ENCODE data around the gene MUC7. TPM values are rescaled to one million over a fixed set of nuclear protein-coding genes. Genes with fewer than 3 reads are reported as not detected.

MUC7 gene
- total RNA-seq, 1 donor from 2014 or later = not detected

DNA sequence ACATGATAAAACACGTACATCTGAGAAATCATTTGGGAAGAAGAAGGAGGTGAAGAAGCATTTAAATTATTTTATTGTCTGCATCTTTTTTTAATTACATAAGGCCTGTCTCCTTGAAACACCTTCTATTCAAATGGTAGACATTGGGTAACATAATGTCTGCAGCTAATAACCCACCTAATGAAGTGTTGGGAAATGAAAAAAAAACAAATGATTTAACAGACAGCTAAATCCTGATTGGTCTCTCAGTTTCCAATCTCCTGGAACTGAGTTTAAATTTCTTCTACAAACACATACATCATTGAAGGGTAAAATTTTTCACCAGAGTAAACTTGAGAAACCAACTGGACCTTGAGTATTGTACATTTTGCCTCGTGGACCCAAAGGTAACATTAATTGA is 46.3 kb downstream of the MUC7 start, which contains the start of gene AMTN:
Gene AMTN, plus strand, starts transcription at position 301 of the 400 bp plus-strand sequence. CDS start 209 bp downstream, outside the sequence.
- TF ChIP-seq, protein P1, sequence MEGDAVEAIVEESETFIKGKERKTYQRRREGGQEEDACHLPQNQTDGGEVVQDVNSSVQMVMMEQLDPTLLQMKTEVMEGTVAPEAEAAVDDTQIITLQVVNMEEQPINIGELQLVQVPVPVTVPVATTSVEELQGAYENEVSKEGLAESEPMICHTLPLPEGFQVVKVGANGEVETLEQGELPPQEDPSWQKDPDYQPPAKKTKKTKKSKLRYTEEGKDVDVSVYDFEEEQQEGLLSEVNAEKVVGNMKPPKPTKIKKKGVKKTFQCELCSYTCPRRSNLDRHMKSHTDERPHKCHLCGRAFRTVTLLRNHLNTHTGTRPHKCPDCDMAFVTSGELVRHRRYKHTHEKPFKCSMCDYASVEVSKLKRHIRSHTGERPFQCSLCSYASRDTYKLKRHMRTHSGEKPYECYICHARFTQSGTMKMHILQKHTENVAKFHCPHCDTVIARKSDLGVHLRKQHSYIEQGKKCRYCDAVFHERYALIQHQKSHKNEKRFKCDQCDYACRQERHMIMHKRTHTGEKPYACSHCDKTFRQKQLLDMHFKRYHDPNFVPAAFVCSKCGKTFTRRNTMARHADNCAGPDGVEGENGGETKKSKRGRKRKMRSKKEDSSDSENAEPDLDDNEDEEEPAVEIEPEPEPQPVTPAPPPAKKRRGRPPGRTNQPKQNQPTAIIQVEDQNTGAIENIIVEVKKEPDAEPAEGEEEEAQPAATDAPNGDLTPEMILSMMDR (IDR thresholded peaks at IDR 0.05; ENCODE audit: insufficient read depth, low read length, poor library complexity, severe bottlenecking) = no peak
- H3K27me3 ChIP-seq (ENCODE audit: control insufficient read depth, insufficient read depth, low read length) = no peaks in the 10 kb centered on the region
- H3K36me3 ChIP-seq (ENCODE audit: control insufficient read depth, insufficient read depth, low read length) = no peaks in the 10 kb centered on the region
- H3K4me3 ChIP-seq (ENCODE audit: low read depth, low read length) = no peak within 1 kb of the TSS
- no peak for DNase-seq (ENCODE audit: low read depth)

DNA sequence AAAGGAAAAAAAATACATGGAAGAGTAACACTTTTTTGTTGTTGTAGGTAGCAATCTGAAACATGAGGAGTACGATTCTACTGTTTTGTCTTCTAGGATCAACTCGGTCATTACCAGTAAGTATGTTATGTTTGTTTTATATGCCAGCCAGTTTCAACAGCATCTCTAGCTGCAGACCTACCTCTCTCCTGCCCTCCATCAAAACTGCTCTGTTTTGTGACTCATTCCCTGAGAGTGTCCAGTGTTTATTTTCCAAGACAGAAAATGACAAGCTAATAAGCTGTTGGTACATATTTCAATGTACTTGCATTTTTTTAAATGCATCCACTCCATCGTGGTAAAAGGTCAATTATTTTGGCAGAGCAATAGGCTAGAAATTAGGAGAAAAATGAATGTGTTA is 46.7 kb downstream of the MUC7 start:
- DNase-seq (ENCODE audit: low read depth) = no peak
- TF ChIP-seq, protein P1 (IDR thresholded peaks at IDR 0.05; ENCODE audit: insufficient read depth, low read length, poor library complexity, severe bottlenecking) = no peak

DNA sequence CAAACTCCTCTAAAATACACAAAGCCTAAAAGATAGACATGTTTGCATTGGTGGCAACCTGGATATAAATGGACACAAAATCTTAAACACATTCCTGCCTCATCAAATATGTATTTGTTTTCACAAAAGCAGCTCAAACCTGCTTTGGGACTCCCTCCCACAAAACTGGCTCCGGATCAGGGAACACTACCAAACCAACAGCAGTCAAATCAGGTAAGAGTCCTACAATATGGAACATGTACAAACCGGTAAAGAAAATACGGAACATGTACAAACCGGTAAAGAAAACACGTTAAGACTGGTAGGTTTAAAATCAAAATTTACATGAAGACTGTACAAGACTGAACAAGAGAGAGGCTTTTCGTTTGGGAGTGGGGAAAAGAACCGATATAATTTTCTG is 50.6 kb downstream of the MUC7 start:
- DNase-seq (ENCODE audit: low read depth) = no peak
- TF ChIP-seq, protein P1 (IDR thresholded peaks at IDR 0.05; ENCODE audit: insufficient read depth, low read length, poor library complexity, severe bottlenecking) = no peak

More for the DNA sequence above, 46.7 kb downstream of the MUC7 start:
- no peaks in the 10 kb centered on the region for H3K36me3 ChIP-seq (ENCODE audit: control insufficient read depth, insufficient read depth, low read length)
- no peaks in the 10 kb centered on the region for H3K27me3 ChIP-seq (ENCODE audit: control insufficient read depth, insufficient read depth, low read length)
- H3K4me3 ChIP-seq (ENCODE audit: low read depth, low read length) = no peak overlapping the region

DNA sequence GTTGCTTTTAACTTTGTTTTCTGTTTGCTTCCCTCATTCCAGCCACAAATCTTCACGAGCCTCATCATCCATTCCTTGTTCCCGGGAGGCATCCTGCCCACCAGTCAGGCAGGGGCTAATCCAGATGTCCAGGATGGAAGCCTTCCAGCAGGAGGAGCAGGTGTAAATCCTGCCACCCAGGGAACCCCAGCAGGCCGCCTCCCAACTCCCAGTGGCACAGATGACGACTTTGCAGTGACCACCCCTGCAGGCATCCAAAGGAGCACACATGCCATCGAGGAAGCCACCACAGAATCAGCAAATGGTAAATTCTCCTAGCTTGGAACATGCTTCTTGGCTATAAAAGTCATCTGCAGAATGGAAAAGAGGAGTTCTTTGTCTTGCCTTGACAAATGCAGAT is 59.0 kb downstream of the MUC7 start:
- TF ChIP-seq, protein P1 (IDR thresholded peaks at IDR 0.05; ENCODE audit: insufficient read depth, low read length, poor library complexity, severe bottlenecking) = no peak
- DNase-seq (ENCODE audit: low read depth) = no peak
- Histone ChIP-seq H3K27me3 (ENCODE audit: control insufficient read depth, insufficient read depth, low read length) (no peaks in the 10 kb centered on the region), H3K36me3 (ENCODE audit: control insufficient read depth, insufficient read depth, low read length) (no peaks in the 10 kb centered on the region), H3K4me3 (ENCODE audit: low read depth, low read length) (no peak overlapping the region)

More for the DNA sequence above, 50.6 kb downstream of the MUC7 start:
- Histone ChIP-seq H3K36me3 (ENCODE audit: control insufficient read depth, insufficient read depth, low read length) (no peaks in the 10 kb centered on the region), H3K27me3 (ENCODE audit: control insufficient read depth, insufficient read depth, low read length) (no peaks in the 10 kb centered on the region), H3K4me3 (ENCODE audit: low read depth, low read length) (no peak overlapping the region)

DNA sequence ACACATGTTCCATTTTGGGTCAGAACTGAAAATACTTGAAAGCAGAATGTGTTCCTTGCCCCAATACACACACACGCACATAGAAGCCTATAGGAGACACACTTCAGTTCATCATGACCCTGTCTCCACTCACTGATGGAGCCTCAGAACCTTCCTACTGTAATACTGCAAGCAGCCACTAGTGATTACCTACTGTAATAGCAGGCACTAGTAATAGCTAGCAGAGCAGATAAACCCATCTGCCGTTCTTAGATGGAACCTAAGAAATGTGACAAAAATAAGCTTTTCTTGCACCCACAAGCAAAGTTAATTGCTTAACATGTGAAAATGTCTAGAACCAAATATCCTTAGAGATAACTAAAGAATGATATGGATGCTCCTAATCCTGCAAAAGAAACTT is 60.0 kb downstream of the MUC7 start:
- Histone ChIP-seq H3K4me3 (ENCODE audit: low read depth, low read length) (no peak overlapping the region), H3K36me3 (ENCODE audit: control insufficient read depth, insufficient read depth, low read length) (no peaks in the 10 kb centered on the region), H3K27me3 (ENCODE audit: control insufficient read depth, insufficient read depth, low read length) (no peaks in the 10 kb centered on the region)
- DNase-seq (ENCODE audit: low read depth) = no peak
- TF ChIP-seq, protein P1 (IDR thresholded peaks at IDR 0.05; ENCODE audit: insufficient read depth, low read length, poor library complexity, severe bottlenecking) = no peak

Other genes with a start within 250 kb of the MUC7 start
- gene FDCSP, start 246.1 kb upstream of the MUC7 start, total RNA-seq = not detected in 2 replicates
- gene CSN3, start 229.6 kb upstream of the MUC7 start, total RNA-seq = not detected in 2 replicates
- gene CABS1, start 137.2 kb upstream of the MUC7 start, total RNA-seq = not detected in 2 replicates
- gene SMR3A, start 111.4 kb upstream of the MUC7 start, total RNA-seq = not detected in 2 replicates
- gene SMR3B, start 89.1 kb upstream of the MUC7 start, total RNA-seq = not detected in 2 replicates
- gene OPRPN, start 74.3 kb upstream of the MUC7 start, total RNA-seq = not detected in 2 replicates
- 0.21 TPM in 1 of 2 replicates, not detected in the other for gene AMTN, start 46.4 kb downstream of the MUC7 start, total RNA-seq
- gene AMBN, start 120.1 kb downstream of the MUC7 start, total RNA-seq = not detected in 2 replicates
- gene ENAM, start 156.5 kb downstream of the MUC7 start, total RNA-seq = under 0.01 and 0.21 TPM in 2 replicates
- not detected in 2 replicates for gene JCHAIN, start 194.3 kb downstream of the MUC7 start, total RNA-seq
- 24.5 and 25.3 TPM in 2 replicates for gene UTP3, start 216.3 kb downstream of the MUC7 start, total RNA-seq
- 31.1 and 35.6 TPM in 2 replicates for gene RUFY3, start 249.8 kb downstream of the MUC7 start, total RNA-seq